Measurements from ENCODE around the gene NPHP4. TPM values are rescaled to one million over a fixed set of nuclear protein-coding genes. Genes with fewer than 3 reads are reported as not detected.

Gene NPHP4
- total and polyA plus RNA-seq, 9 of the 15 experiments (the other 6 are each of a cell fraction or from before 2014, with no cell fraction given) = 0.52 to 26.2 (median 6.7) TPM

DNA sequence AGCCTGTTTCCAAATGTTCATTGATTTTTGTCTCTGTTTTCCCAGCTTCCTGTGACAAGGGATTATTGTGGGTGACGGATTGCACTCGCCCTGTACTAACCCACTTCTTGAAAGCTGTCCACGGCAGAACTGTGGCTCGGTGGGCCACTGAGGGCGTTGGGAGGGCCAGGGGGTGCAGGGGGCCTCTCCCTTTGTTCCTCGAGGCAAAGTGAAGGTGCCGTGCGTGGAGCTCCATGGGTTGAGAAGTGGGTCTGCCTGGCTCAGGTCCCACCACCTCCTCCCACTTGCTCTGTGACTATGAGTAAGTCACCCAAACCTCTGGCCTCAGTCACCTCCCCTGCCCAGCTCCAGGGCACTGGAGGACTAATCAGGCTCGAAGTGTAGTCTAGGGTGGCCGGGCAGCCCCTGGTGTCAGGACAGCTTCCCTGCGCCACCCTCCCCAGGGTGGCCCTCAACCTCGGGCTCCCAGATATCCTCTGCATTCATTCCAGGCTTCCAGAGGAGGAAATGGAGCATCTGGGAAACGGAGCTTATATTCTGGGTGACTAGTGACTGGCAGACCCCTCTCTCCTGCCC lies 148.6 kb downstream of the NPHP4 start:
- peaks cover 25 to 82% of the 10 kb centered on the region in 2 experiments; a peak in 4 of 5 replicates for H3K27me3 ChIP-seq (ENCODE audit: control insufficient read depth in 2 of 2, insufficient read depth in 2 of 2, low read length in 2 of 2)
- H2AFZ ChIP-seq (ENCODE audit: low read depth, low read length) = no peak overlapping the region
- in situ Hi-C loops (cut with MboI) (no loop called here), intact Hi-C loops (cut with micrococcal nuclease) (no loop called here)
- FAIRE-seq = no peak
- no peak for DNase-seq (ENCODE audit: extremely low read depth in 1 of 4, low spot score in 3 of 4)
- WGBS (ENCODE audit: insufficient coverage, low coverage, missing lambda C conversion rate) = 1% methylated on average over 13 of the region's 13 CpGs
- H3K36me3 ChIP-seq (ENCODE audit: control insufficient read depth, insufficient read depth, low read length) = no peaks in the 10 kb centered on the region
- ATAC-seq = no peak
- TF ChIP-seq BRD4 (IDR thresholded peaks at IDR 0.05) = no peak
- TF ChIP-seq RBM17 (IDR thresholded peaks at IDR 0.05; ENCODE audit: borderline replicate concordance, low read depth, low read length) = no peak
- TF ChIP-seq CEBPG (CRISPR knock-in tag; IDR thresholded peaks at IDR 0.05) = no peak
- TF ChIP-seq CEBPG (tag; conservative IDR thresholded peaks at IDR 0.05 in 1 of 2, IDR thresholded peaks at IDR 0.05 in 1 of 2) = no peak
- TF ChIP-seq ZNF324 (CRISPR knock-in tag; IDR thresholded peaks at IDR 0.05) = no peak
- TF ChIP-seq PHTF2 (CRISPR knock-in tag; IDR thresholded peaks at IDR 0.05) = no peak
- peaks cover 34% of the 10 kb centered on the region for H4K20me1 ChIP-seq (replicated peaks; ENCODE audit: control insufficient read depth, insufficient read depth, low read length)
- no peak overlapping the region for H3K4me3 ChIP-seq
- POLR2A ChIA-PET = interaction anchor here (0.6 to 1.0 kb wide), 3 partner anchors 8 to 339 kb away, joined by 3 read pairs; no protein-coding TSS in a partner anchor
- CTCF ChIA-PET (ENCODE audit: low intra/inter-chr PET ratio) = no interaction called here
- H3K9me1 ChIP-seq (ENCODE audit: control insufficient read depth, insufficient read depth, low read length) = peaks cover 3% of the 10 kb centered on the region
- no peaks in the 10 kb centered on the region for H3K79me2 ChIP-seq (ENCODE audit: control insufficient read depth, insufficient read depth, low read length)
- BruUV-seq (replicated peaks) = no TSS peak
- H3K4me2 ChIP-seq (ENCODE audit: insufficient read depth, low read length) = no peak overlapping the region
- peaks cover 0 to 4% of the 10 kb centered on the region in 2 experiments; a peak in 1 of 5 replicates for H3K4me1 ChIP-seq (replicated peaks in 1 of 2; ENCODE audit: control insufficient read depth in 2 of 2, insufficient read depth in 2 of 2, low read length in 2 of 2)
- no peak overlapping the region for H3K9ac ChIP-seq (ENCODE audit: insufficient read depth in 1 of 2, low read depth in 2 of 2, low read length in 2 of 2)
- no peak overlapping the region for H3K27ac ChIP-seq (ENCODE audit: extremely low read depth, low read depth, low read length)
- no peaks in the 10 kb centered on the region for H3K9me3 ChIP-seq (replicated peaks; ENCODE audit: control insufficient read depth, insufficient read depth, low read depth, low read length)

DNA sequence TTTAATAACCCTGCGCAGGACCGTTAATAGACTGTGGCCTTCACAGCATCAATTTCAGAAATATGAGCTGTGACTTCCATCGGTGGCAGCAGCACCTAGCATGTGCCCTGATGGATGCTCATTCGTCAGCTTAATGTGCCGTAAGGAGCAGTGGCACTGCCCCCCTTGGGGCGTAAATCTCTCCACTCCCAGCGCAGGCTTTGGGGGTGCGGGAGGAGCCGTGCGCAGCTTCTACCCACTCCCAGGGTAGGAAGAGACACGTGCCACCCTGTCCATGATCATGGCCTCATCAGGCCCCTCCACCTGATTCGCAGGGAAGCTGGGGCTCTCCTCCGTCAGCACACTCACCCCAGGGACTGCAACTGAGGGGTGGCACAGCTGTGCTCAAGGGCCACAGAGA lies 149.5 kb downstream of the NPHP4 start:
- Histone ChIP-seq H3K9me1 (ENCODE audit: control insufficient read depth, insufficient read depth, low read length) (peaks cover 3% of the 10 kb centered on the region), H4K20me1 (replicated peaks; ENCODE audit: control insufficient read depth, insufficient read depth, low read length) (peaks cover 36% of the 10 kb centered on the region), H3K79me2 (ENCODE audit: control insufficient read depth, insufficient read depth, low read length) (no peaks in the 10 kb centered on the region), H3K9ac (ENCODE audit: insufficient read depth in 1 of 2, low read depth in 2 of 2, low read length in 2 of 2) (no peak overlapping the region), H2AFZ (ENCODE audit: low read depth, low read length) (no peak overlapping the region), H3K36me3 (ENCODE audit: control insufficient read depth, insufficient read depth, low read length) (no peaks in the 10 kb centered on the region), H3K27ac (ENCODE audit: extremely low read depth, low read depth, low read length) (no peak overlapping the region), H3K4me3 (no peak overlapping the region), H3K4me1 (replicated peaks in 1 of 2; ENCODE audit: control insufficient read depth in 2 of 2, insufficient read depth in 2 of 2, low read length in 2 of 2) (peaks cover 0 to 4% of the 10 kb centered on the region in 2 experiments; a peak in 1 of 5 replicates), H3K4me2 (ENCODE audit: insufficient read depth, low read length) (no peak overlapping the region), H3K9me3 (replicated peaks; ENCODE audit: control insufficient read depth, insufficient read depth, low read depth, low read length) (no peaks in the 10 kb centered on the region), H3K27me3 (ENCODE audit: control insufficient read depth in 2 of 2, insufficient read depth in 2 of 2, low read length in 2 of 2) (peaks cover 32 to 89% of the 10 kb centered on the region in 2 experiments; a peak in 4 of 5 replicates)
- 5% methylated on average over 13 of the region's 13 CpGs for WGBS (ENCODE audit: insufficient coverage, low coverage, missing lambda C conversion rate)
- CTCF ChIA-PET (ENCODE audit: low intra/inter-chr PET ratio) = no interaction called here
- BruUV-seq (replicated peaks) = no TSS peak
- no peak for DNase-seq (ENCODE audit: extremely low read depth in 1 of 4, low spot score in 3 of 4)
- FAIRE-seq = no peak
- ATAC-seq = no peak
- intact Hi-C loops (cut with micrococcal nuclease) = no loop called here
- POLR2A ChIA-PET = interaction anchor here (0.6 to 1.0 kb wide), 3 partner anchors 44 to 340 kb away, joined by 3 read pairs; no protein-coding TSS in a partner anchor
- in situ Hi-C loops (cut with MboI) = no loop called here
- TF ChIP-seq, protein P1, sequence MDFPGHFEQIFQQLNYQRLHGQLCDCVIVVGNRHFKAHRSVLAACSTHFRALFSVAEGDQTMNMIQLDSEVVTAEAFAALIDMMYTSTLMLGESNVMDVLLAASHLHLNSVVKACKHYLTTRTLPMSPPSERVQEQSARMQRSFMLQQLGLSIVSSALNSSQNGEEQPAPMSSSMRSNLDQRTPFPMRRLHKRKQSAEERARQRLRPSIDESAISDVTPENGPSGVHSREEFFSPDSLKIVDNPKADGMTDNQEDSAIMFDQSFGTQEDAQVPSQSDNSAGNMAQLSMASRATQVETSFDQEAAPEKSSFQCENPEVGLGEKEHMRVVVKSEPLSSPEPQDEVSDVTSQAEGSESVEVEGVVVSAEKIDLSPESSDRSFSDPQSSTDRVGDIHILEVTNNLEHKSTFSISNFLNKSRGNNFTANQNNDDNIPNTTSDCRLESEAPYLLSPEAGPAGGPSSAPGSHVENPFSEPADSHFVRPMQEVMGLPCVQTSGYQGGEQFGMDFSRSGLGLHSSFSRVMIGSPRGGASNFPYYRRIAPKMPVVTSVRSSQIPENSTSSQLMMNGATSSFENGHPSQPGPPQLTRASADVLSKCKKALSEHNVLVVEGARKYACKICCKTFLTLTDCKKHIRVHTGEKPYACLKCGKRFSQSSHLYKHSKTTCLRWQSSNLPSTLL (IDR thresholded peaks at IDR 0.05) = no peak
- TF ChIP-seq, protein P2, sequence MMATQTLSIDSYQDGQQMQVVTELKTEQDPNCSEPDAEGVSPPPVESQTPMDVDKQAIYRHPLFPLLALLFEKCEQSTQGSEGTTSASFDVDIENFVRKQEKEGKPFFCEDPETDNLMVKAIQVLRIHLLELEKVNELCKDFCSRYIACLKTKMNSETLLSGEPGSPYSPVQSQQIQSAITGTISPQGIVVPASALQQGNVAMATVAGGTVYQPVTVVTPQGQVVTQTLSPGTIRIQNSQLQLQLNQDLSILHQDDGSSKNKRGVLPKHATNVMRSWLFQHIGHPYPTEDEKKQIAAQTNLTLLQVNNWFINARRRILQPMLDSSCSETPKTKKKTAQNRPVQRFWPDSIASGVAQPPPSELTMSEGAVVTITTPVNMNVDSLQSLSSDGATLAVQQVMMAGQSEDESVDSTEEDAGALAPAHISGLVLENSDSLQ (IDR thresholded peaks at IDR 0.05) = no peak
- TF ChIP-seq ZFP30 (CRISPR knock-in tag; IDR thresholded peaks at IDR 0.05; ENCODE audit: borderline replicate concordance) = no peak
- no peak for TF ChIP-seq ZC3H8 (IDR thresholded peaks at IDR 0.05)
- no peak for TF ChIP-seq GABPA (tag; conservative IDR thresholded peaks at IDR 0.05; ENCODE audit: low read depth)
- no peak for TF ChIP-seq EWSR1 (IDR thresholded peaks at IDR 0.05; ENCODE audit: borderline replicate concordance, low read depth, partially characterized antibody)
- TF ChIP-seq SIN3B (IDR thresholded peaks at IDR 0.05; ENCODE audit: low read depth) = no peak
- TF ChIP-seq CSDE1 (IDR thresholded peaks at IDR 0.05) = no peak
- TF ChIP-seq ZNF41 (CRISPR knock-in tag; conservative IDR thresholded peaks at IDR 0.05) = no peak
